IPS-18c (cell line): Measurements from ENCODE around the gene CEBPG.

Experiments used
- H3K4me3 ChIP-seq: 2 replicates; pipeline ENCODE4 v1.7.0; 2013; ENCODE audit warnings: low read depth, mild to moderate bottlenecking, low read length, moderate library complexity; ENCODE audit not compliant: insufficient read depth
- H3K9me3 ChIP-seq: one replicate; pipeline ENCODE4 v1.6.1; 2013; ENCODE audit warnings: mild to moderate bottlenecking, low read length, moderate library complexity; ENCODE audit not compliant: control insufficient read depth, insufficient read depth

Gene CEBPG

GRCh38 chr19:33347300-33347699 lies 26.2 kb upstream of the CEBPG start:
- H3K4me3 ChIP-seq = no peak overlapping the region
- no peaks in the 10 kb centered on the region for H3K9me3 ChIP-seq

GRCh38 chr19:33348301-33349010 lies 25.1 kb upstream of the CEBPG start:
- Histone ChIP-seq H3K9me3 (no peaks in the 10 kb centered on the region), H3K4me3 (no peak overlapping the region)

- Histone ChIP-seq H3K4me3 (no peak overlapping the region), H3K9me3 (no peaks in the 10 kb centered on the region)
Measured at GRCh38 chr19:33349319-33350289, 23.9 kb upstream of the CEBPG start.

GRCh38 chr19:33350538-33351309 lies 22.8 kb upstream of the CEBPG start:
- Histone ChIP-seq H3K4me3 (no peak overlapping the region), H3K9me3 (no peaks in the 10 kb centered on the region)

GRCh38 chr19:33355535-33355934 lies 18.0 kb upstream of the CEBPG start:
- no peak overlapping the region for H3K4me3 ChIP-seq
- H3K9me3 ChIP-seq = no peaks in the 10 kb centered on the region

- Histone ChIP-seq H3K4me3 (no peak overlapping the region), H3K9me3 (no peaks in the 10 kb centered on the region)
Measured at GRCh38 chr19:33357556-33357955, 16.0 kb upstream of the CEBPG start.

- Histone ChIP-seq H3K4me3 (no peak overlapping the region), H3K9me3 (no peaks in the 10 kb centered on the region)
Measured at GRCh38 chr19:33358408-33358807, 15.1 kb upstream of the CEBPG start.

- Histone ChIP-seq H3K4me3 (no peak overlapping the region), H3K9me3 (no peaks in the 10 kb centered on the region)
Measured at GRCh38 chr19:33359581-33359980, 13.9 kb upstream of the CEBPG start.

GRCh38 chr19:33362508-33363228 lies 10.8 kb upstream of the CEBPG start:
- no peak overlapping the region for H3K4me3 ChIP-seq
- H3K9me3 ChIP-seq = no peaks in the 10 kb centered on the region

- no peaks in the 10 kb centered on the region for H3K9me3 ChIP-seq
Measured at GRCh38 chr19:33363476-33363875, 10.0 kb upstream of the CEBPG start.

GRCh38 chr19:33365691-33366090 lies 7.8 kb upstream of the CEBPG start:
- Histone ChIP-seq H3K4me3 (no peak overlapping the region), H3K9me3 (no peaks in the 10 kb centered on the region)

More at GRCh38 chr19:33363476-33363875, 10.0 kb upstream of the CEBPG start:
- H3K4me3 ChIP-seq = no peak overlapping the region

- H3K4me3 ChIP-seq = no peak overlapping the region
- no peaks in the 10 kb centered on the region for H3K9me3 ChIP-seq
Measured at GRCh38 chr19:33366127-33366526, 7.4 kb upstream of the CEBPG start.

- H3K4me3 ChIP-seq = no peak overlapping the region
- H3K9me3 ChIP-seq = no peaks in the 10 kb centered on the region
Measured at GRCh38 chr19:33366897-33367296, 6.6 kb upstream of the CEBPG start.

GRCh38 chr19:33368074-33368864 lies 5.2 kb upstream of the CEBPG start:
- no peaks in the 10 kb centered on the region for H3K9me3 ChIP-seq
- H3K4me3 ChIP-seq = no peak overlapping the region

- no peak overlapping the region for H3K4me3 ChIP-seq
Measured at GRCh38 chr19:33370783-33371182, 2.7 kb upstream of the CEBPG start.

GRCh38 chr19:33374236-33374714 lies 766 bp downstream of the CEBPG start:
- H3K4me3 ChIP-seq = peak overlapping the region; percentile 74
- H3K9me3 ChIP-seq = no peaks in the 10 kb centered on the region

More at GRCh38 chr19:33370783-33371182, 2.7 kb upstream of the CEBPG start:
- H3K9me3 ChIP-seq = no peaks in the 10 kb centered on the region
